HG02759 (cell line): Measurements from ENCODE around the gene SHISAL2A.
"Not testable (repeated sequence)": the region's sequence is repeated elsewhere in the genome, so short reads cannot be mapped to it uniquely, and the experiment has no call there.

Experiments
- ATAC-seq: cut with Tn5 transposase; IDR thresholded peaks from one replicate; pipeline ENCODE4 v1.9.1; 2021; ENCODE audit warnings: mild to moderate bottlenecking, moderate library complexity; ENCODE audit not compliant: unreplicated experiment

SHISAL2A gene

GRCh38 chr1:52680353-52680752 lies 47.4 kb downstream of the SHISAL2A start:
- ATAC-seq: no peak

DNA sequence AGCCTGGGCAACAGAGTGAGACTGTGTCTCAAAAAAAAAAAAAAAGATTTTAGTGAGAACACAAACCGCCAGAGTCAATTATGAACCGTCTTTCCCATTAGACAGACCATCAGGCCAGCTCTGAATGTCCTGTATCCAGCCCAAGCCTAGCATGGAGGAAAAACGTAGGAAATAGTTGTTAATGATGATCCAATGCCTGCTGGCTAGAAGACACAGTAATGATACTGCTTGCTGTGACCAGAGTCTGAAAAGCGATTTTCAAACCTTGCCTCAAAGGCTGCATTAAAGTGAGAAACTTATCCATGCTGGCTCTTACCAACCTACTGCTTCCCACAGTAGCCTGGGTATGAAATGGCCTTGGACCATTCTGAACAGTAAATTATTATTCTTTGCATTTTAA lies 48.2 kb downstream of the SHISAL2A start:
- ATAC-seq: no peak

DNA sequence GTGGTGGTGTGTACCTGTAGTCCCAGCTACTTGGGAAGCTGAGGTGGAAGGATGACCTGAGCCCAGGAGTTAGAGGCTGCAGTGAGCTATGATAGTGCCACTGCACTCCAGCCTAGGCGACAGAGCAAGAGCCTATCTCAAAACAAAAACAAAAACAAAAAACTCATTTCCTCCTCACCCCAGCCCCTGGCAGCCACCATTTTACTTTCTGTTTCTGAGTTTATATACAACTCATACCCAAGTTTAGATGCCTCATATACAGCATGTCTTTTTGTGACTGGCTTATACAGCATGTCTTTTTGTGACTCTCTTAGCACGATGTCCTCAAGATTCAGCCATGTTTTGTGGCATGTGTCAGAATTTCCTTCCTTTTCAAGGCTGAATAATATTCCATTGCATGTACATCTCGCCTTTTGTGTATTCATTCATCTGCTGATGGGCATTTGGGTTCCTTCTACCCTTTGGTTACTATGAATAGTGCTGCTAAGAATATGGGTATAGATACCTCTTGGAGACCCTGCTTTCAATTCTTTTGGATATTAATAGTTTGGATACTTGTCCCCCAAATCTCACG lies 50.5 kb downstream of the SHISAL2A start:
- no peak for ATAC-seq

DNA sequence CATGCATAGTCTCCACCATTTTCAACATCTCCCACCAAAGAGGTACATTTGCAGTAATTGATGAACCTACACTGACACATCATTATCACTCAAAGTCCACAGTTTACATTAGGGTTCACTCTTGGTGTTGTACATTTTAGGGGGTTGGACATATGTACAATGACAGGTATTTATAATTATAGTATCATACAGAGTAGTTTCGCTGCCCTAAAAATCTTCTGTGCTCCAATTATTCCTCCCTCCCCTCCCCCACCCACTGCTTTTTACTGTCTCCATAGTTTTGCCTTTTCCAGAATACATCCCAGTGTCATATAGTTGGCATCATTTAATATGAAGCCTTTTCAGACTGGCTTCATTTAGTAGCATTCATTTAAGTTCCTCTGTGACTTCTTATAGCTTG lies 51.6 kb downstream of the SHISAL2A start:
- no peak for ATAC-seq

GRCh38 chr1:52686261-52686751 lies 53.3 kb downstream of the SHISAL2A start:
- not testable (repeated sequence) for ATAC-seq

DNA sequence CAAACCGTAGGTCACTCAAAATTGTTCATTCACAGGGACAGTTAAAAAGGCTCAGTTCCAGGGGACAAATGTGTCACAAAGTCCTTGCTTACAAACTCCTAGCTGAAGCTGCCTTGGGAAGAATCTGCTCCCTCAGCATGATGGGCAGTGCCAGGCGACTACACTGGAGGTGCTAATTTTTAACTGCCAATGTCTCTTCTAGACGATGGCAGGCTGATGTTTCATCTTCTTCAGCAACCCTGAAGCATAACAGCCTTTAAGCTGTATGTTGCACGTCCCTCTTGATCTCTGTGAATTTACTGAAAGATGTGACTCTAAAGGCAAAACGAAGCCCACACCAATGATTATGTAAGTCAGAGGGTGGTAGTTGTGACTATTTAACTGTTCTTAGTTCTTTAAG lies 53.9 kb downstream of the SHISAL2A start:
- no peak for ATAC-seq

- no peak for ATAC-seq
Observed at GRCh38 chr1:52691821-52692220, 58.9 kb downstream of the SHISAL2A start.

DNA sequence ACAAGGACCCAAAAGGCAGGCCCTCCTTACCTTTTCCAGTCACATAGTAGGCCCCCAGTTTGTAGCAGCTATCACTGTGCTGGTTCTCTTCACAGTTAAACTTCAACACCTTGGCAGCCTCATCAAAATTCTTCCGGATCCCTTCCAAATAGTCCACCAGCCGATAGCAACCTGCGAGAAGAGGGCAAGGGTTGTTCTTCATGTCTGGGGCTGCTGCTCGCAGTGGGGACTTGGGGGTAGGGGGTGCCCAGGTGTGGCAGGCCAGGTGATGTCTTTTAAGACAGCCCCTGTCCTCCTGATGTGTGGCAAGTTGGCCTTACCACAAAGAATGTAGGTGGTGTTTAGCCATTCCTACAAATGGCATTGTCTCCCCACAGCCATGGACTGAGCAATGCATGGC lies 59.7 kb downstream of the SHISAL2A start:
- ATAC-seq: no peak

- ATAC-seq: not testable (repeated sequence)
Observed at GRCh38 chr1:52693351-52693750, 60.4 kb downstream of the SHISAL2A start.

GRCh38 chr1:52693843-52694242 lies 60.9 kb downstream of the SHISAL2A start:
- no peak for ATAC-seq

GRCh38 chr1:52695627-52696026 lies 62.7 kb downstream of the SHISAL2A start:
- no peak for ATAC-seq

- ATAC-seq: peak; percentile 59
Observed at GRCh38 chr1:52697795-52698674, 65.1 kb downstream of the SHISAL2A start, which contains the start of gene COA7. COA7 (minus strand) TSS chr1:52698347; CDS start chr1:52698326, 21 bp downstream.

- ATAC-seq: peak; percentile 87
Observed at GRCh38 chr1:52702886-52703787, 70.2 kb downstream of the SHISAL2A start.

DNA sequence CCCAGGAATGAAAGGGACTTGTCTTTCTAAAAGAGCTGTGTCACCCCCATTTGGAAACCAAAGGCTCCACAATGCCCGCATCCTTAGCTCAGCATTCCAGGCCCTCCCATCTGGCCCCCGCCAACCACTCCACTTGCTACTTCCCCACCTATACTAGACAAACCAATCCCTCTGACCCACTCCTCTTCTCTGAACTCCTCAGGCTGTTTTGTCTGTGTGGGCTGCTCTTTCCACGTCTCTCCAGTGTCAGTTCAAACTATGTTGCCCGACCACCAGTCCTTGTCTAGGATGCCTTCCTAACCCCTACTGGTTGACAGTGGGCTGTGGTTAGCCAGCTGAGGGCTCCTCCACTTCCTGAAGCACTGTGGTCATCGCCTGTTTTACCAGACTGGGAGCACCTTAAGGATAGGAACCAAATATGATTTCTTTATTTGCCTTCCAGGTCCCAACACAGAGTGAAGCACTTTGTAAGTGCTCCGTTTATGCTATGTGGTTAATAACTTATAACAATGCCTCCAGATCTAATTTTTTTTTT lies 73.2 kb downstream of the SHISAL2A start:
- no peak for ATAC-seq
